C4-2B (cell line): ENCODE results near the gene ZNF22.

Source experiments
- H3K27ac ChIP-seq: fragments of 450-650 bp; 2 replicates; pipeline ENCODE4 v1.5.1; 2017
- ZFX ChIP-seq: fragments of 450-650 bp; IDR thresholded peaks from 2 replicates; pipeline ENCODE4 v1.6.1; 2017
- TF ChIP-seq, protein P1 (sequence below): fragments of 450-650 bp; conservative IDR thresholded peaks from 2 replicates; pipeline ENCODE4 v1.5.1; 2017; ENCODE audit warnings: mild to moderate bottlenecking

The ZNF22 gene

GRCh38 chr10:44986179-44986578 lies 14.5 kb upstream of the ZNF22 start:
- no peak for TF ChIP-seq ZFX
- TF ChIP-seq, protein P1, sequence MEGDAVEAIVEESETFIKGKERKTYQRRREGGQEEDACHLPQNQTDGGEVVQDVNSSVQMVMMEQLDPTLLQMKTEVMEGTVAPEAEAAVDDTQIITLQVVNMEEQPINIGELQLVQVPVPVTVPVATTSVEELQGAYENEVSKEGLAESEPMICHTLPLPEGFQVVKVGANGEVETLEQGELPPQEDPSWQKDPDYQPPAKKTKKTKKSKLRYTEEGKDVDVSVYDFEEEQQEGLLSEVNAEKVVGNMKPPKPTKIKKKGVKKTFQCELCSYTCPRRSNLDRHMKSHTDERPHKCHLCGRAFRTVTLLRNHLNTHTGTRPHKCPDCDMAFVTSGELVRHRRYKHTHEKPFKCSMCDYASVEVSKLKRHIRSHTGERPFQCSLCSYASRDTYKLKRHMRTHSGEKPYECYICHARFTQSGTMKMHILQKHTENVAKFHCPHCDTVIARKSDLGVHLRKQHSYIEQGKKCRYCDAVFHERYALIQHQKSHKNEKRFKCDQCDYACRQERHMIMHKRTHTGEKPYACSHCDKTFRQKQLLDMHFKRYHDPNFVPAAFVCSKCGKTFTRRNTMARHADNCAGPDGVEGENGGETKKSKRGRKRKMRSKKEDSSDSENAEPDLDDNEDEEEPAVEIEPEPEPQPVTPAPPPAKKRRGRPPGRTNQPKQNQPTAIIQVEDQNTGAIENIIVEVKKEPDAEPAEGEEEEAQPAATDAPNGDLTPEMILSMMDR, result no peak
- no peak overlapping the region for H3K27ac ChIP-seq

- TF ChIP-seq, protein P1, result no peak
- TF ChIP-seq ZFX, result no peak
- no peak overlapping the region for H3K27ac ChIP-seq
Measured at GRCh38 chr10:44986670-44987069, 14.1 kb upstream of the ZNF22 start.

DNA sequence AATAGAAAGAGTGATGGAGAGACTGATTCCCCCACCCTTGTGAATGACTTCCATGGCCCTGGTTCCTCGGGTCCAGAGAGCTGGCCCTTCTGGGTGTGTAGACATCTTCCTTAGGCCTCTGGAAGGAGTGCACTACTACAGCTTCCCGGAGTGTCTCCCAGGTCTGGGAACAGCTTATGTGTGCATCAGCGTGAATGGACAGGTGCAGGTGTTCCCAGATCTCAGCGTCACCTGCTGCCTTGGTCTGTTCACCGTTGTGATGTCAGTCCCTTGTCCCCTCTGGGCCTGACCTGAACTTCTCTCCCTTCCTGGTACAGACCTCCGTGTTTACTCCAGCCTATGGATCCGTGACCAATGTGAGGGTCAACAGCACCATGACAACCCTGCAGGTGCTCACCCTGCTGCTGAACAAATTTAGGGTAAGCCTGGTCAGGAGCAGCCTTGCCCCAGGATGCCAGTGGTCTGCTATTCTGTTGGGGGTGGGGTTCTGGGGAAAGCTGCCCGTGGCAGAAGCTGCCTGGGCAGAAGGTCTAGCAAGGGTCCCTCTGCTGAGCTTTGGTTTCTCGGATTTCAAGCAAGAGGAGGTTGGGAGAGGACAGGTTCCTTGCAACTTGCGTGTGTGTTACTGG lies 11.7 kb upstream of the ZNF22 start:
- TF ChIP-seq, protein P1, result no peak
- TF ChIP-seq ZFX, result no peak

DNA sequence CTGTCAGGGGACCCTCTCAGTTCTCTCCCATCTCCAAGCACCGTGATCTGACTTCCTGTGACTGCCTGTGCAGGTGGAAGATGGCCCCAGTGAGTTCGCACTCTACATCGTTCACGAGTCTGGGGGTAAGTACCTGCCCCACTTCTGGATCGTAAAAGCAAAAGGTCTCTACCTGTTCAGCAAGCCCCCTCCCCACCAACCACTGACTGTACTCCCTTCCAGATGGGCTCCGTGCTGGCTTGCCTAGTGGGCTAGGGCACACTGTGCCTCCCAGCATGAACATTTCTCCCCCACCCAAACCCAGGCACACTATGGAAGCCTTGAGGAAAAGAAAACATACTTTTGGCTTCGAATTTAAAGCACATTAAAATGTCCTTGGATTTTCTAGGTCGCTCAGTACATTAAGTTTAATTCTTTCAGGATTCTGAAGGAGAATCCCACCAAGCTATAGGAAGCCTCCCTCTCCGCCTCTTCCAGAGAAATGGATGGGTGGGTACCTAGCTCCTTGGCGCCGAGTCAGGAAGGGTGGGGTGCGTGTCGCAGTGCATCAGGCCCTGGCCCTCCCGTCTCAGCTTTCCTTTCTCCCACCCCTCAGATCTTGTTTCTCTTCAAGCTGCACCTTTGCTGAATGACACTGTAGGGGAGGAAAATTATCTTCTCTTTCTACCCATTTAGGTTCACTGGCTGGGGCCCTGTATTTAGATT lies 11.0 kb upstream of the ZNF22 start:
- TF ChIP-seq ZFX, result no peak
- TF ChIP-seq, protein P1, result no peak
- no peak overlapping the region for H3K27ac ChIP-seq

More for the DNA sequence above, 11.7 kb upstream of the ZNF22 start:
- H3K27ac ChIP-seq, result no peak overlapping the region

- no peak overlapping the region for H3K27ac ChIP-seq
- TF ChIP-seq, protein P1, result no peak
- TF ChIP-seq ZFX, result no peak
Measured at GRCh38 chr10:44990302-44990655, 10.4 kb upstream of the ZNF22 start.

DNA sequence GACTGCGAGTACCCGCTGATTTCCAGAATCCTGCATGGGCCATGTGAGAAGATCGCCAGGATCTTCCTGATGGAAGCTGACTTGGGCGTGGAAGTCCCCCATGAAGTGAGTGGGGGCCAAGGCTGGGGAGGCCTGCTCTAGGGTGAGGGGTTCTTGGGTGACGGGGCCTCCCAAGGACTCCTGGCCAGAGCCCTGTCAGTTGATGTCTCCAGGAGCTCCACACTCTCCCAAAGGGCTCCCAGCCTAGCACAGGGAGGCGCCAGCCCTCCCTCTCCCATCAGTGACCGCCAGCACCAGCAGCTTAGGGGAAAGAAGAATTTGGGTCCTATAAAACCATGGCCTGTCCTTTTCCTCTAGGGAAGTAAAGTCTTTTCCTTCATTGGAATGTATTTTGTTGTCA lies 9.8 kb upstream of the ZNF22 start:
- no peak for TF ChIP-seq ZFX
- TF ChIP-seq, protein P1, result no peak
- H3K27ac ChIP-seq, result no peak overlapping the region

- H3K27ac ChIP-seq, result no peak overlapping the region
- no peak for TF ChIP-seq ZFX
- TF ChIP-seq, protein P1, result no peak
Measured at GRCh38 chr10:44991571-44991970, 9.2 kb upstream of the ZNF22 start.
